B cell (primary cell): ENCODE measurements around the gene CYYR1. TPM values are rescaled to one million over a fixed set of nuclear protein-coding genes. Genes with fewer than 3 reads are reported as not detected.

Experiments
- ATAC-seq: fragments of 200-7000 bp; cut with Tn5 transposase; one replicate; pipeline ENCODE4 v1.10.0; 2021; ENCODE audit warnings: low read depth, mild to moderate bottlenecking, moderate number of reproducible peaks, moderate library complexity
- CTCF ChIA-PET: fragments of 350-600 bp; sonication (Branson Sonifier 250); formaldehyde crosslinking; loops from one replicate; lab custom pipeline; 2021; ENCODE audit warnings: antibody characterized with exemption, inconsistent platforms; lab: Charles Lee
- POLR2A ChIA-PET: fragments of 350-600 bp; sonication (Branson Sonifier 250); formaldehyde crosslinking; loops from one replicate; lab custom pipeline; 2021; ENCODE audit warnings: antibody characterized with exemption; lab: Charles Lee
- DNase-seq: peaks from one replicate; pipeline ENCODE4 v3.0.0; 2013
- H2AFZ ChIP-seq: 2 replicates; pipeline ENCODE4 v1.6.1; 2012; ENCODE audit warnings: mild to moderate bottlenecking, low read depth, low read length; ENCODE audit not compliant: insufficient read depth, poor library complexity, severe bottlenecking
- H3K27ac ChIP-seq, 2 donors: 1 replicate in 1 of 2; 2 replicates in 1 of 2; pipeline ENCODE4 v1.5.1; 2012 to 2013; ENCODE audit warnings: low read length in 2 of 2, mild to moderate bottlenecking in 2 of 2, moderate library complexity in 1 of 2
- H3K27me3 ChIP-seq, 4 experiments: fragments of 200-600 bp in 1 of 4; sonication (generic) in 1 of 4; replicated peaks in 1 of 4; 1 replicate in 2 of 4; 2 replicates in 2 of 4; pipeline versions ENCODE4 v1.6.1 to v1.7.0; 2013 to 2016; ENCODE audit warnings: low read length in 3 of 4, mild to moderate bottlenecking in 2 of 4, mixed read lengths in 1 of 4, moderate library complexity in 1 of 4; ENCODE audit not compliant: insufficient read depth in 4 of 4, control insufficient read depth in 3 of 4; ENCODE audit errors: control extremely low read depth in 1 of 4
- H3K36me3 ChIP-seq, 2 experiments: replicated peaks in 1 of 2; 1 replicate in 1 of 2; 2 replicates in 1 of 2; pipeline versions ENCODE4 v1.6.1 to v1.7.1; 2013; ENCODE audit warnings: low read length in 1 of 2; ENCODE audit not compliant: insufficient read depth in 2 of 2, control insufficient read depth in 1 of 2; ENCODE audit errors: control extremely low read depth in 1 of 2, extremely low read depth in 1 of 2
- H3K4me1 ChIP-seq, 2 donors: fragments of 200-600 bp in 1 of 2; sonication (generic) in 1 of 2; 1 replicate in 1 of 2; 2 replicates in 1 of 2; pipeline versions ENCODE4 v1.5.1 to v1.6.1; 2013 to 2017; ENCODE audit warnings: low read length in 2 of 2; ENCODE audit not compliant: control insufficient read depth in 2 of 2, insufficient read depth in 2 of 2
- H3K4me2 ChIP-seq: replicated peaks from 2 replicates; pipeline ENCODE3; 2012; ENCODE audit warnings: mild to moderate bottlenecking, low read depth, low read length; ENCODE audit not compliant: poor library complexity, severe bottlenecking
- H3K4me3 ChIP-seq, 5 experiments: fragments of 200-600 bp in 1 of 5; sonication (generic) in 1 of 5; 1 replicate in 3 of 5; 2 replicates in 2 of 5; pipeline versions ENCODE4 v1.5.1 to v1.7.0; 2011 to 2016; ENCODE audit warnings: low read length in 4 of 5, mild to moderate bottlenecking in 4 of 5, low read depth in 2 of 5, control low read depth in 1 of 5, moderate library complexity in 1 of 5; ENCODE audit not compliant: insufficient read depth in 1 of 5; ENCODE audit errors: control extremely low read depth in 1 of 5, extremely low read depth in 1 of 5
- H3K79me2 ChIP-seq: fragments of 200-600 bp; sonication (generic); one replicate; pipeline ENCODE4 v1.6.0; 2016; ENCODE audit warnings: low read length; ENCODE audit not compliant: control insufficient read depth, insufficient read depth
- H3K9ac ChIP-seq: fragments of 200-600 bp; sonication (generic); 2 replicates; pipeline ENCODE4 v1.6.1; 2017; ENCODE audit warnings: mild to moderate bottlenecking, low read length, moderate library complexity
- H3K9me3 ChIP-seq, 3 donors: one replicate each; pipeline versions ENCODE4 v1.6.1 to v1.7.1; 2013; ENCODE audit warnings: low read length in 2 of 3; ENCODE audit not compliant: control insufficient read depth in 2 of 3, insufficient read depth in 1 of 3; ENCODE audit errors: control extremely low read depth in 1 of 3
- H4K20me1 ChIP-seq: 2 replicates; pipeline ENCODE4 v1.6.0; 2012; ENCODE audit warnings: mild to moderate bottlenecking, low read length; ENCODE audit not compliant: insufficient read depth, control insufficient read depth, poor library complexity, severe bottlenecking
- H3K27ac Mint-ChIP-seq: one replicate; pipeline ENCODE4 v1.8.0; 2021; ENCODE audit warnings: mixed read lengths
- H3K27me3 Mint-ChIP-seq: one replicate; pipeline ENCODE4 v1.8.0; 2021; ENCODE audit warnings: mixed read lengths
- H3K4me1 Mint-ChIP-seq: one replicate; pipeline ENCODE4 v1.8.0; 2021; ENCODE audit warnings: mixed read lengths
- H3K4me3 Mint-ChIP-seq: one replicate; pipeline ENCODE4 v1.8.0; 2021; ENCODE audit warnings: mixed read lengths
- H3K9me3 Mint-ChIP-seq: one replicate; pipeline ENCODE4 v1.8.0; 2022; ENCODE audit warnings: mixed read lengths; ENCODE audit not compliant: insufficient read depth
- EZH2 ChIP-seq: IDR thresholded peaks from 2 replicates; pipeline ENCODE4 v1.6.1; 2012; ENCODE audit warnings: borderline replicate concordance, low read depth, mild to moderate bottlenecking, moderate library complexity, low read length; ENCODE audit not compliant: insufficient read depth, poor library complexity, severe bottlenecking
- WGBS: methylation state at CpG from one replicate; pipeline ENCODE4 v1.1.5; 2013; ENCODE audit warnings: missing lambda C conversion rate; ENCODE audit not compliant: insufficient coverage; 5-methylcytosine and 5-hydroxymethylcytosine counted together
- intact Hi-C: fragments of 100-400 bp; cut with micrococcal nuclease; formaldehyde crosslinking; loops from one replicate; pipeline ENCODE4 v1.10.0; 2022
- polyA plus RNA-seq: library from polyadenylated mRNA; depleted of rRNA; stranded (reverse); fragments of >200 nt; gene quantifications from 2 replicates; pipeline ENCODE4 v1.2.3, GENCODE V29; 2012
- total RNA-seq, 2 donors: library from RNA; stranded (reverse); fragments of 120-200 nt in 1 of 2; gene quantifications; 1 replicate in 1 of 2; 2 replicates in 1 of 2; pipeline versions ENCODE4 v1.2.3 to v1.2.4, GENCODE V29; 2013 to 2022
- TF ChIP-seq, protein P1 (sequence below): fragments of 200-600 bp; IDR thresholded peaks from one replicate; pipeline ENCODE4 v1.8.0; 2022; ENCODE audit warnings: antibody characterized with exemption, mild to moderate bottlenecking

CYYR1 gene
- total and polyA plus RNA-seq, 2 donors (not counting 1 experiment from before 2014, with no cell fraction given): not detected

DNA sequence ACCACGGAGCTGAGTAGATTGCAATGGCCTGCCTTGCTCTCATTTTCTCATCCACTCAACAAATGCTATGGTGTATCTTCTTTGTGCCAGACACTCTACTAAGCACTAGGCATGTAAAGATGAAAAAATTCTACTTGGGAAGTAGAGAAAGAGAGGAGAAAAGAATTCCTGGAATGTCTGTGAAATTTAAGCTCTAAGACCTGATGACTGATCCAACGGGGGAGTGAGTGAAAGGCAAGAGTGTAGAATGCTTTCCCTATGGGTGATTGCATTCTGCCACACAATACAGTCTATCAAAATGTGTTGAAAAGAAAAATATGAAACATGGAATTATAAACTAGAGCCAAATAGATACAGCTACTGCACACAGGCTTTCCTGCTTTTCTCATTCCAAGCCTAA lies 82.3 kb downstream of the CYYR1 start:
- no peak overlapping the region for H3K9ac ChIP-seq
- H3K4me1 ChIP-seq: no peaks in the 10 kb centered on the region
- Mint-ChIP-seq H3K4me3 (no peak overlapping the region), H3K27me3 (no peaks in the 10 kb centered on the region), H3K27ac (no peak overlapping the region), H3K9me3 (no peaks in the 10 kb centered on the region), H3K4me1 (no peaks in the 10 kb centered on the region)
- WGBS: no CpG with 5 or more reads among the region's 2 CpGs
- no peaks in the 10 kb centered on the region for H3K36me3 ChIP-seq
- no peak for TF ChIP-seq EZH2
- TF ChIP-seq, protein P1, sequence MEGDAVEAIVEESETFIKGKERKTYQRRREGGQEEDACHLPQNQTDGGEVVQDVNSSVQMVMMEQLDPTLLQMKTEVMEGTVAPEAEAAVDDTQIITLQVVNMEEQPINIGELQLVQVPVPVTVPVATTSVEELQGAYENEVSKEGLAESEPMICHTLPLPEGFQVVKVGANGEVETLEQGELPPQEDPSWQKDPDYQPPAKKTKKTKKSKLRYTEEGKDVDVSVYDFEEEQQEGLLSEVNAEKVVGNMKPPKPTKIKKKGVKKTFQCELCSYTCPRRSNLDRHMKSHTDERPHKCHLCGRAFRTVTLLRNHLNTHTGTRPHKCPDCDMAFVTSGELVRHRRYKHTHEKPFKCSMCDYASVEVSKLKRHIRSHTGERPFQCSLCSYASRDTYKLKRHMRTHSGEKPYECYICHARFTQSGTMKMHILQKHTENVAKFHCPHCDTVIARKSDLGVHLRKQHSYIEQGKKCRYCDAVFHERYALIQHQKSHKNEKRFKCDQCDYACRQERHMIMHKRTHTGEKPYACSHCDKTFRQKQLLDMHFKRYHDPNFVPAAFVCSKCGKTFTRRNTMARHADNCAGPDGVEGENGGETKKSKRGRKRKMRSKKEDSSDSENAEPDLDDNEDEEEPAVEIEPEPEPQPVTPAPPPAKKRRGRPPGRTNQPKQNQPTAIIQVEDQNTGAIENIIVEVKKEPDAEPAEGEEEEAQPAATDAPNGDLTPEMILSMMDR: no peak
- ChIA-PET POLR2A (no interaction called here), CTCF (no interaction called here)
- no peaks in the 10 kb centered on the region for H4K20me1 ChIP-seq
- H3K4me2 ChIP-seq: no peak overlapping the region
- intact Hi-C loops: no loop called here
- H3K27me3 ChIP-seq: no peaks in the 10 kb centered on the region
- DNase-seq (no peak), ATAC-seq (no peak)
- H3K4me3 ChIP-seq: no peak overlapping the region
- no peaks in the 10 kb centered on the region for H3K79me2 ChIP-seq
- no peaks in the 10 kb centered on the region for H3K9me3 ChIP-seq
- no peak overlapping the region for H3K27ac ChIP-seq
- H2AFZ ChIP-seq: no peak overlapping the region

DNA sequence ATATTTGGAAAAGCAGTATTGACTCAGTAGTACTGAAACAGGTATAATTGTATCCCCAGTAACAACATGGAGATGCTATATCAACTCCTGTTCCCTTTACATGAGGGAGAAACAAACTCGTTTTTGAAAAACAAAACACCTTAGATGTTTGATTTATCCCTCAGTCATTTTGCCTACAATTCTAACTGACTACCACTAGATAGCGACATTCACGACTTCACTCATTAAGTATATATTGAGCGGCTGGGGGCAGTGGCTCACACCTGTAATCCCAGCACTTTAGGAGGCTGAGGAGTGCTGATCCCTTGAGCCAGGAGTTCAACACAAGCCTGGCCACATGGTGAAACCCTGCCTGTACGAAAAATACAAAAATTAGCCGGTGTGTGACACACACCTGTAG lies 83.3 kb downstream of the CYYR1 start:
- TF ChIP-seq, protein P1: no peak
- TF ChIP-seq EZH2: no peak
- ChIA-PET CTCF (no interaction called here), POLR2A (no interaction called here)
- Histone ChIP-seq H3K9ac (no peak overlapping the region), H3K27ac (no peak overlapping the region), H3K4me1 (no peaks in the 10 kb centered on the region), H3K4me3 (no peak overlapping the region), H3K27me3 (no peaks in the 10 kb centered on the region), H3K9me3 (no peaks in the 10 kb centered on the region), H3K4me2 (no peak overlapping the region), H3K36me3 (no peaks in the 10 kb centered on the region), H2AFZ (no peak overlapping the region), H4K20me1 (no peaks in the 10 kb centered on the region), H3K79me2 (no peaks in the 10 kb centered on the region)
- no peaks in the 10 kb centered on the region for H3K9me3 Mint-ChIP-seq
- ATAC-seq (no peak), DNase-seq (no peak)
- H3K27ac Mint-ChIP-seq: no peak overlapping the region
- no peaks in the 10 kb centered on the region for H3K27me3 Mint-ChIP-seq
- WGBS: 80% methylated on average over 2 of the region's 6 CpGs
- H3K4me1 Mint-ChIP-seq: no peaks in the 10 kb centered on the region
- intact Hi-C loops: no loop called here
- no peak overlapping the region for H3K4me3 Mint-ChIP-seq
